ENCODE data around the gene FIGNL2. TPM values are rescaled to one million over a fixed set of nuclear protein-coding genes. Genes with fewer than 3 reads are reported as not detected.

FIGNL2 gene
- total RNA-seq, 4 donors from 2014 or later = 0.17 to 0.49 (median 0.29) TPM; not detected in 1

DNA sequence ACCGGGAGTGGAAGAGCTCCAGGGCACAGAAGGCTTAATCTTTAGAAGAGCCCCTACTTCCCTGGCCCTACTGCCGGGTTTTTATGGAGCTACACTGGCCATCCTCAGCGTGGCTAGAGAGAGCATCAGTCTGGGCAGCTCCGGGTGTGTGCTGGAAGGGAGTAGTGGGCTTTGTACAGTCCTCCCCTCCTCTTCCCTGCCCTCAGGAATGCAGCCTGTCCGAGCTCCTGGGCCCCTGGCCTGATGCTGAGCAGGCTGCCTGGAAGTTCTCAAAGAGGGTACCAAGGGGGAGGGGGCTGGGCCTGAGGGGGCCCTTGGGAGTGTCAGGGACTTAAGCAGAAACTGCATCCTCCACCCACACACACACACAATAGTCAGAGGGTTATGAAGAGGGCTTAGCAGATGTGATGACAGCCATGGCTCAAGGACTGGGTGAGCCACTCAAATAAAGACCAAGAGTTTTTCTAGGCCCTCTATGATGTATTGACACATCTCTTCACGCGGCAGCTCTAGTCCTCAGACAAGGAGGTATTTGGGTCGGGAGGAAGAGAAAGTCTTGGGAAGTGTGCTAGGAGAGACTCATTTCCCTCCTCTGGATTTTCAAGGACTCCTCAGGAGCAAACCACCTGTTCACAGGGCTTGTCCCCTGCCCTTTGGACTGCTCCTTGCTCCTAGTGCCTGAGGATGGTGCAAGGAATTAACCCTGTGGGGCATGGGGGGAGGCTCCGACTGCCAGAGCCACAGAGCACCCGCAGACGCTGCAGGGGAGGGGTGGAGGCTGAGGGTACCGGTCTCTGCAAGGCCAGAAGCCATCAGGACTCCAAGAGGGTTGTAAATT, 16.5 kb upstream of the FIGNL2 start:
- H3K4me3 ChIP-seq (ENCODE audit: low read depth, poor library complexity, severe bottlenecking) = no peak overlapping the region
- 73 to 83% methylated on average over 12 of the region's 12 CpGs for WGBS, 2 donors
- no peak for DNase-seq (ENCODE audit: low spot score in 2 of 2)
- intact Hi-C loops (cut with DNase I; ENCODE audit: low total_unique reads) = no loop called here
- no peak for TF ChIP-seq POLR2A (IDR thresholded peaks at IDR 0.05)
- TF ChIP-seq, protein P1, sequence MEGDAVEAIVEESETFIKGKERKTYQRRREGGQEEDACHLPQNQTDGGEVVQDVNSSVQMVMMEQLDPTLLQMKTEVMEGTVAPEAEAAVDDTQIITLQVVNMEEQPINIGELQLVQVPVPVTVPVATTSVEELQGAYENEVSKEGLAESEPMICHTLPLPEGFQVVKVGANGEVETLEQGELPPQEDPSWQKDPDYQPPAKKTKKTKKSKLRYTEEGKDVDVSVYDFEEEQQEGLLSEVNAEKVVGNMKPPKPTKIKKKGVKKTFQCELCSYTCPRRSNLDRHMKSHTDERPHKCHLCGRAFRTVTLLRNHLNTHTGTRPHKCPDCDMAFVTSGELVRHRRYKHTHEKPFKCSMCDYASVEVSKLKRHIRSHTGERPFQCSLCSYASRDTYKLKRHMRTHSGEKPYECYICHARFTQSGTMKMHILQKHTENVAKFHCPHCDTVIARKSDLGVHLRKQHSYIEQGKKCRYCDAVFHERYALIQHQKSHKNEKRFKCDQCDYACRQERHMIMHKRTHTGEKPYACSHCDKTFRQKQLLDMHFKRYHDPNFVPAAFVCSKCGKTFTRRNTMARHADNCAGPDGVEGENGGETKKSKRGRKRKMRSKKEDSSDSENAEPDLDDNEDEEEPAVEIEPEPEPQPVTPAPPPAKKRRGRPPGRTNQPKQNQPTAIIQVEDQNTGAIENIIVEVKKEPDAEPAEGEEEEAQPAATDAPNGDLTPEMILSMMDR (IDR thresholded peaks at IDR 0.05) = no peak

DNA sequence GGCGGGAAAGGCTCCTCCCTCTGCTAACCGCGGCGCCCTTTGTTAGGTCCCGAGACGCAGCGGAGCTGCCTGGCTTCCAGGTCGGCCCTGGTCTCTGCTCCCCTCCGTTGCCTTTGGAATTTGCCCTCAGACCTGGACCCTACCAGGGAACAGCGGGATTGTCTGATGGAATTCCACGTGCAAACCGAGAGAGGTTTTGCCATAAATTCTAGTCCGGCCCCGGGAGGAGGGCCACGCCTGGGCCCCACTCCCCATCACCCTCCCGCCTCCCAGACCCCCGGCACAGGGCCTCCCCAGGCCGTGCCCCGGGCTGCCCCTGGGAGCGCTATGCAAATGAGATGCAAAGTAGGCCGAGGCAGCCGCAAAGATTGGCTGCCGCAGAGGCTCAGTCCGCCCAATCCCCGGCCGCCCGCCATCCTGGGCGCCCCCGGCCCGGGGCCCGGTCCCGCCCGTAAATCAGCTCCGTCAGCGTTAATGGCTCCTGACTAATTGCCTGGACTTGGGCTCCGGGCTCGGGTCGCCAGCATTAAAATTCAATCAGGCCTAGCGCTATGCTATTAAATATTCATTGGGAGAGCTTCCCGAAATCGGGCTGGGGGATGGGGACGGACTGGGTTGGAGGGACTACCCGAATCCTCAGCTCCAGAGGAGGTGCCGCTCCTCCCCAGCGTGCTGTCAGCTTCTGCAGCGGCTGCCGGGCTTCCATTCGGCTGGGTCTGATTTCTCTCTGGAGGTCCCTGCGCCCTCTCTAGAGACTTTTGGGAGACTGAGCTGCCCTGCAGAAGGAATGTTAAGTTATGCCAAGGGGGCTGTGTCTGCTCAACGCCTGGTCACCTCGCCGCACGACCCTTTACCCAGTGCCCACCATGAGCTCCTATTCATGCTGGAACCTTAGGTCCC, 15.7 kb upstream of the FIGNL2 start:
- intact Hi-C loops (cut with DNase I; ENCODE audit: low total_unique reads) = no loop called here
- DNase-seq (ENCODE audit: low spot score in 2 of 2) = no peak
- 13 to 15% methylated on average over 39 to 46 of the region's 53 CpGs for WGBS, 2 donors
- no peak for TF ChIP-seq POLR2A (IDR thresholded peaks at IDR 0.05)
- TF ChIP-seq, protein P1 (IDR thresholded peaks at IDR 0.05) = no peak
- H3K4me3 ChIP-seq (ENCODE audit: low read depth, poor library complexity, severe bottlenecking) = no peak overlapping the region

DNA sequence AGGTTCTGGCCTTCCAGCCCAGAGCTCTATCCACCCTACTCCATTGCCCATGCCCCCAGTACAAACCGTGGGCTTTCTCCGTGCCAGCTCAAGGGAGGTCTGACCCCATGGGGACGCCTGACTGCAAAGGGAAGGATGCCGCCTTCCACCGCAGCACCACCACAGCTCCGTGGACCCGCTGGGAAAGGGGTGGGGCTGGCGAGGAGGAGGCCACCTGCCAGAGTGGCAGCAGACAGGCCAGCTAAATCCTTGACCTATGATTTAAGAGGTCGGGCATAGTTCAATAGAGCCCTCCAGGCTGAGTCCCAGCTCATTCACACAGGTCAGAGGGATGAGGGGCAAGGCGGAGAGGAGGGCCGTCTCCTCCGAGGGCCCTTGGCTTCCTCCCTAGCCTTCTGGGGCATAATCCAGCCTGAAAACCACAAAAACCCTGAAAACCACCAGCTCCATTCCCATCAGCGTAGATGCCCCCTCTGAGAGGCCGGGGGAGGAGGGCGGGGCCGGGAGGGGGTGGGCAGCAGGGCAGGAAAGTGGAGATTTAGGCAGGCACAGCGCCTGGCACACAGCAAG, 14.9 kb upstream of the FIGNL2 start:
- no peak for DNase-seq (ENCODE audit: low spot score in 2 of 2)
- TF ChIP-seq, protein P1 (IDR thresholded peaks at IDR 0.05) = no peak
- no peak for TF ChIP-seq POLR2A (IDR thresholded peaks at IDR 0.05)
- intact Hi-C loops (cut with DNase I; ENCODE audit: low total_unique reads) = no loop called here
- H3K4me3 ChIP-seq (ENCODE audit: low read depth, poor library complexity, severe bottlenecking) = no peak overlapping the region
- WGBS, 2 donors = 46 to 52% methylated on average over 16 to 17 of the region's 17 CpGs

DNA sequence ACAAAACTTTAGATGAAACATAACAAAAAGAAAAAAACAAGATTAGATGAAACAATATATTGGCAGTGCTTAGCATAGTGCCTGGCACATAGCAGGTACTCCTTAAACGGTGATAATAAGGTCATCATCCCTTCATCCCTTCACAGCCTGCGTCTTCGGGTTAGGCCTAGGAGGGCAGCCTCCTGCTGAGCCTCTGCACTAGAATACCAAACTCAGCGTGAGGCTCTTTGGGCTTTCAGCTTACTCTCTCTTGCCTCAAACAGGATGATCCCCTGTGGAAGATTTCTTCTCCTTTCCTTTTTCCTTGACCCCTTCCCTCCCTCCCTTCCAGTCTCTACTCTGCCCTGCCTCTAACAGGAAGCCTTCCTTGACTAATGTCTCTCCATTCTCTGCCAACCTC, 14.4 kb upstream of the FIGNL2 start:
- WGBS, 2 donors = 79 to 83% methylated on average over 4 of the region's 4 CpGs
- DNase-seq (ENCODE audit: low spot score in 2 of 2) = no peak
- no peak overlapping the region for H3K4me3 ChIP-seq (ENCODE audit: low read depth, poor library complexity, severe bottlenecking)
- intact Hi-C loops (cut with DNase I; ENCODE audit: low total_unique reads) = no loop called here
- no peak for TF ChIP-seq POLR2A (IDR thresholded peaks at IDR 0.05)
- TF ChIP-seq, protein P1 (IDR thresholded peaks at IDR 0.05) = no peak

DNA sequence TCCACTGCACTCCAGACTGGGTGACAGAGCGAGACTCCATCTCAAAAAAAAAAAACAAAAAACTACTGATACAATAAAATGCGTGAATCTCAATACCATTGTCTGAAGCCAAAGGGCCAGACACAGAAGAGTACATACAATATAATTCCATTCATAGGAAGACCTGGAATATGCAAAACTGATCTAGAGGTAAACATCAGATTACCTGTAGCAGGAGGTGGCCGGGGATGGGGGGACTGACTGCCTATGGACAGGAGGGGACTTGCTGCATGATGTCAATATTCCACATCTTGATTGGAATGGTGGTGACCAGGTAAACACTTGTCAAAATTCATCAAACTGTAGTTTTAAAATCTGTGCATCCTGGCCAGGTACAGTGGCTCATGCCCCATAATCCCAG, 12.5 kb upstream of the FIGNL2 start:
- DNase-seq (ENCODE audit: low spot score in 2 of 2) = no peak
- WGBS, 2 donors = 90 to 96% methylated on average over 3 of the region's 3 CpGs
- H3K4me3 ChIP-seq (ENCODE audit: low read depth, poor library complexity, severe bottlenecking) = no peak overlapping the region
- TF ChIP-seq POLR2A (IDR thresholded peaks at IDR 0.05) = no peak
- TF ChIP-seq, protein P1 (IDR thresholded peaks at IDR 0.05) = no peak
- intact Hi-C loops (cut with DNase I; ENCODE audit: low total_unique reads) = no loop called here

All from lower leg skin (tissue), 4 donors.